Bronchial epithelial cell (primary cell): ENCODE data around the gene SYCE1L. TPM values are rescaled to one million over a fixed set of nuclear protein-coding genes. Genes with fewer than 3 reads are reported as not detected.

Source experiments
- DNase-seq: peaks from one replicate; pipeline ENCODE4 v3.0.0-alpha.2; 2010; ENCODE audit warnings: low read depth
- FAIRE-seq: peaks from 2 replicates; lab custom pipeline; 2011; peaks lifted over from hg19 to GRCh38; lab: Jason Lieb, UNC
- H3K27me3 ChIP-seq: 2 replicates; pipeline ENCODE4 v1.5.1; 2011; ENCODE audit warnings: low read length; ENCODE audit not compliant: control insufficient read depth, insufficient read depth
- H3K36me3 ChIP-seq: 2 replicates; pipeline ENCODE4 v1.5.1; 2011; ENCODE audit warnings: low read length; ENCODE audit not compliant: control insufficient read depth, insufficient read depth
- H3K4me3 ChIP-seq: 2 replicates; pipeline ENCODE4 v1.5.1; 2011; ENCODE audit warnings: mild to moderate bottlenecking, low read depth, low read length, control low read depth
- total RNA-seq: library from RNA; depleted of rRNA; stranded (reverse); fragments of >200 nt; gene quantifications from 2 replicates; pipeline ENCODE4 v1.2.1, GENCODE V29; 2014
- TF ChIP-seq, protein P1 (sequence below): IDR thresholded peaks from 2 replicates; pipeline ENCODE4 v1.5.1; 2011; ENCODE audit warnings: mild to moderate bottlenecking, moderate library complexity, low read length, control low read depth, inconsistent platforms; ENCODE audit not compliant: insufficient read depth, severe bottlenecking

SYCE1L gene
- total RNA-seq, 1 donor from 2014 or later, result not detected

DNA sequence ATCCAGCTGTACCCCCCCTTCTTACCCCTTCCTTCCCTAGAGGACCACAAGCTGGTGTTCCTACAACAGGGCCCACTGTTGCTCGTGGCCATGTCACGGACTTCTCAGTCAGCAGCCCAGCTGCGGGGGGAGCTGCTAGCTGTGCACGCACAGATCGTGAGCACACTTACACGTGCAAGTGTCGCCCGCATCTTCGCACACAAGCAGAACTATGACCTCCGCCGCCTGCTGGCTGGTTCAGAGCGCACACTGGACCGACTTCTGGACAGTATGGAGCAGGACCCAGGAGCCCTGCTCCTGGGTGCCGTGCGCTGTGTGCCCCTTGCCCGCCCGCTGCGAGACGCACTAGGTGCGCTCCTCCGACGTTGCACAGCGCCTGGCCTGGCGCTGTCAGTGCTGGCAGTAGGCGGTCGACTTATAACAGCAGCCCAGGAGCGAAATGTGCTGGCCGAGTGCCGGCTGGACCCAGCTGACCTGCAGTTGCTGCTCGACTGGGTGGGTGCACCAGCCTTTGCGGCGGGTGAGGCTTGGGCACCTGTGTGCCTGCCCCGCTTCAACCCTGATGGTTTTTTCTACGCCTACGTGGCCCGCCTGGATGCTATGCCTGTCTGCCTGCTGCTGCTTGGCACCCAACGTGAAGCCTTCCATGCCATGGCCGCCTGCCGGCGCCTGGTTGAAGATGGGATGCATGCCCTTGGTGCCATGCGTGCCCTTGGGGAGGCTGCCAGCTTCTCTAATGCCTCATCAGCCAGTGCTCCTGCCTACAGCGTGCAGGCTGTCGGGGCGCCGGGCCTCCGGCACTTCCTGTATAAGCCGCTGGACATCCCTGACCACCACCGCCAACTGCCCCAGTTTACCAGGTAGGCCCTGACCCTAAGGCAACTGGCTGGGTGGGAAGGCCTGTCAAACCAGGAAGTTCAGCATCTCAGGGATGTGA is 4.6 kb upstream of the SYCE1L start:
- no peak for FAIRE-seq
- no peaks in the 10 kb centered on the region for H3K27me3 ChIP-seq
- H3K36me3 ChIP-seq, result peaks cover 30% of the 10 kb centered on the region
- no peak for DNase-seq
- TF ChIP-seq, protein P1, sequence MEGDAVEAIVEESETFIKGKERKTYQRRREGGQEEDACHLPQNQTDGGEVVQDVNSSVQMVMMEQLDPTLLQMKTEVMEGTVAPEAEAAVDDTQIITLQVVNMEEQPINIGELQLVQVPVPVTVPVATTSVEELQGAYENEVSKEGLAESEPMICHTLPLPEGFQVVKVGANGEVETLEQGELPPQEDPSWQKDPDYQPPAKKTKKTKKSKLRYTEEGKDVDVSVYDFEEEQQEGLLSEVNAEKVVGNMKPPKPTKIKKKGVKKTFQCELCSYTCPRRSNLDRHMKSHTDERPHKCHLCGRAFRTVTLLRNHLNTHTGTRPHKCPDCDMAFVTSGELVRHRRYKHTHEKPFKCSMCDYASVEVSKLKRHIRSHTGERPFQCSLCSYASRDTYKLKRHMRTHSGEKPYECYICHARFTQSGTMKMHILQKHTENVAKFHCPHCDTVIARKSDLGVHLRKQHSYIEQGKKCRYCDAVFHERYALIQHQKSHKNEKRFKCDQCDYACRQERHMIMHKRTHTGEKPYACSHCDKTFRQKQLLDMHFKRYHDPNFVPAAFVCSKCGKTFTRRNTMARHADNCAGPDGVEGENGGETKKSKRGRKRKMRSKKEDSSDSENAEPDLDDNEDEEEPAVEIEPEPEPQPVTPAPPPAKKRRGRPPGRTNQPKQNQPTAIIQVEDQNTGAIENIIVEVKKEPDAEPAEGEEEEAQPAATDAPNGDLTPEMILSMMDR, result no peak
- no peak overlapping the region for H3K4me3 ChIP-seq

DNA sequence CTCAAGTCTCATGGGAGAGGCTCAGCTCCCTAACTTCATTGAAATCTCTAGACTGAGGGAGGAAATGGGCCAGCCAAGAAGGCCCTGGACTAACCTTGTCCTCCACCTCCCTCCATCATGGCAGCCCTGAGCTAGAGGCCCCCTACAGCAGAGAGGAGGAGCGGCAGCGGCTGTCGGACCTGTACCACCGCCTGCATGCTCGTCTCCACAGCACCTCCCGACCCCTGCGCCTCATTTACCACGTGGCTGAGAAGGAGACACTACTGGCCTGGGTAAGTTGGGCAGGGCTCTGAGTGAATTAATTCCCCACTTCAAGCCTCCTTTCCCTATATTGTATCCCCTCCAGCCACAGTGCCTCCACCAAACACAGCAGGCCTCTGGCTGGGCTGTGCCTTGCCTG is 3.8 kb upstream of the SYCE1L start:
- Histone ChIP-seq H3K27me3 (no peaks in the 10 kb centered on the region), H3K4me3 (no peak overlapping the region), H3K36me3 (peaks cover 31% of the 10 kb centered on the region)
- DNase-seq, result no peak
- FAIRE-seq, result no peak
- TF ChIP-seq, protein P1, result no peak

DNA sequence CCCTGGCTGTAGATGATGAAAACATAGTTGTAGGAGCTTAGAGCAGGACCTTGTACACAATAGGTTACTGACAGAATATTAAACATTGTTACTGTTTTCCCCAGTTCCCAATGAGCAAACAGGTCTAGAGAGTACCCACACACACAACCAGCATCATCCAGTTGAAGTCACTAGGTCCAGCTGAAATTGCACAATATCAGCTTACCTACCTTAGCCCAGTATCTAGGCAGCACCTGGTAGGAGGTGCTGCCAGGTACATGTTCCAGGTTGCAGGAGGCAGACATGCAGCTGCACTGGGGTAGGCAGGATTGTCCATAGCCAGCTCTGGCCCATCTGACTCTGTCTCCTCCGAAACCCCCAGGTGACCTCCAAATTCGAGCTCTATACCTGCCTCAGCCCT is 1.5 kb upstream of the SYCE1L start:
- peaks cover 31% of the 10 kb centered on the region for H3K36me3 ChIP-seq
- no peak for DNase-seq
- H3K4me3 ChIP-seq, result no peak overlapping the region
- TF ChIP-seq, protein P1, result no peak
- no peak for FAIRE-seq
- no peaks in the 10 kb centered on the region for H3K27me3 ChIP-seq

DNA sequence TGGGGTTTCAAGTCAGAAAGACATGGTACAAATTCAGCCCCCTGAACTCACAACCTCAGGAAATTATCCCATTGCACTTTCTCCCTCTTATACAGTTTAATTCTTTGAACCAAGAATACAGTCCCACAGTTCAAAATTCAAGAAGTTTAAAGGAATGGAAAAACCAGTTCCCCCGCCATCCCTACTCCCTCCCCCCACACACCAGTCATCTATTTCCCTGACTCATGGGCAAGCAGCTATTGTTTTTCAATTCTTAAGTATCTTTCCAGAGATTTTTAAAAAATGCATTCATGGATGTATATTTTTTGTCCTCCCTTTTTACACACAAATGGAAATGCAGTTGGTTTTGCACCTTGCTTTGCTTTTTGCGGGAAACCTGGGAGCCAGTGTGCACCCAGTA is 7.3 kb downstream of the SYCE1L start:
- no peak for DNase-seq
- TF ChIP-seq, protein P1, result no peak
- no peaks in the 10 kb centered on the region for H3K27me3 ChIP-seq
- no peak for FAIRE-seq
- H3K4me3 ChIP-seq, result no peak overlapping the region
- H3K36me3 ChIP-seq, result no peaks in the 10 kb centered on the region

DNA sequence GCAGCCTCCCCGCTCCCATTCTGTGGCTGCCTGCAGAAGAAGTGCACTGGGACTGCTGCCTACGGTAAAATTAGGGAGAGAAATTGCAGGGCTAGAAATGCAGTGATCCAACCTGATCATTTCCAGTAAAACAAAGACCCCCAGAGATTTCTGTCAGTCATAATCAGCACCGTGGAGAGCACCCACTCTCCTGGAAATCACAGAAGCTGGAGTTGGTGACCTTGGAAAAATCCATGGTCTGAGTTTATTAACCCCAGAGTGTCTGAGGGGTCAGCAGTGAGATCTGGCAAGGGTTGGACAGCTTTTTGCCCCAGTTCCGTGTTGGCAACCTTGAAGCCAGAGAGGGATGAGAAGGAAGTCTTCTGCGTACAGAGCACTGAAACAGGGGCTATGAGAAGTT is 7.8 kb downstream of the SYCE1L start:
- Histone ChIP-seq H3K4me3 (no peak overlapping the region), H3K27me3 (no peaks in the 10 kb centered on the region)
- FAIRE-seq, result no peak

More for the DNA sequence above, 7.8 kb downstream of the SYCE1L start:
- TF ChIP-seq, protein P1, result no peak
- H3K36me3 ChIP-seq, result no peaks in the 10 kb centered on the region
- no peak for DNase-seq
